Trophoblast cell (in vitro differentiated cells and primary cell): ENCODE measurements around the gene STIM1.

ENCODE experiments used
- DNase-seq, 2 donors: peaks; one replicate each; pipeline ENCODE4 v3.0.0-alpha.2; 2016
- H2AFZ ChIP-seq: 2 replicates; pipeline ENCODE4 v1.6.1; 2013; ENCODE audit warnings: low read length, moderate library complexity, mild to moderate bottlenecking; ENCODE audit not compliant: insufficient read depth, poor library complexity
- H2AK5ac ChIP-seq: 2 replicates; pipeline ENCODE4 v1.6.1; 2013; ENCODE audit warnings: mild to moderate bottlenecking, low read length
- H2BK120ac ChIP-seq: 2 replicates; pipeline ENCODE4 v1.6.1; 2013; ENCODE audit warnings: low read length, mild to moderate bottlenecking, moderate library complexity; ENCODE audit not compliant: insufficient read depth, poor library complexity
- H2BK12ac ChIP-seq: 2 replicates; pipeline ENCODE4 v1.6.1; 2013; ENCODE audit warnings: mild to moderate bottlenecking, low read length, moderate library complexity
- H2BK5ac ChIP-seq: 2 replicates; pipeline ENCODE4 v1.6.1; 2013; ENCODE audit warnings: low read length, low read depth, moderate library complexity, mild to moderate bottlenecking; ENCODE audit not compliant: poor library complexity
- H3K14ac ChIP-seq: 2 replicates; pipeline ENCODE4 v1.6.1; 2013; ENCODE audit warnings: mild to moderate bottlenecking, low read length
- H3K18ac ChIP-seq: 2 replicates; pipeline ENCODE4 v1.6.1; 2013; ENCODE audit warnings: mild to moderate bottlenecking, low read length
- H3K23ac ChIP-seq: 2 replicates; pipeline ENCODE4 v1.6.1; 2013; ENCODE audit warnings: low read length
- H3K27ac ChIP-seq: 2 replicates; pipeline ENCODE4 v1.5.1; 2013; ENCODE audit warnings: low read depth, mild to moderate bottlenecking, inconsistent platforms, low read length, moderate library complexity
- H3K27me3 ChIP-seq: 2 replicates; pipeline ENCODE4 v1.6.1; 2013; ENCODE audit warnings: inconsistent platforms, mild to moderate bottlenecking, low read length, moderate library complexity; ENCODE audit not compliant: insufficient read depth
- H3K36me3 ChIP-seq, 2 experiments: 1 replicate in 1 of 2; 2 replicates in 1 of 2; pipeline ENCODE4 v1.6.1; 2013; ENCODE audit warnings: low read length in 2 of 2, mild to moderate bottlenecking in 2 of 2, moderate library complexity in 1 of 2; ENCODE audit not compliant: insufficient read depth in 2 of 2, control insufficient read depth in 1 of 2
- H3K4ac ChIP-seq: 2 replicates; pipeline ENCODE4 v1.6.1; 2013; ENCODE audit warnings: low read depth, mild to moderate bottlenecking, low read length, moderate library complexity
- H3K4me1 ChIP-seq, 2 experiments: 1 replicate in 1 of 2; 2 replicates in 1 of 2; pipeline ENCODE4 v1.6.1; 2013; ENCODE audit warnings: low read length in 2 of 2, mild to moderate bottlenecking in 2 of 2, moderate library complexity in 1 of 2; ENCODE audit not compliant: insufficient read depth in 2 of 2, control insufficient read depth in 1 of 2
- H3K4me2 ChIP-seq: 2 replicates; pipeline ENCODE4 v1.6.1; 2013; ENCODE audit warnings: inconsistent platforms, mild to moderate bottlenecking, low read length, moderate library complexity
- H3K4me3 ChIP-seq: 2 replicates; pipeline ENCODE4 v1.5.1; 2013; ENCODE audit warnings: mild to moderate bottlenecking, low read depth, low read length, inconsistent platforms
- H3K79me1 ChIP-seq: one replicate; pipeline ENCODE4 v1.6.1; 2013; ENCODE audit warnings: low read length
- H3K79me2 ChIP-seq: 2 replicates; pipeline ENCODE4 v1.6.1; 2013; ENCODE audit warnings: low read length, mild to moderate bottlenecking; ENCODE audit not compliant: control insufficient read depth, insufficient read depth, poor library complexity
- H3K9ac ChIP-seq: 2 replicates; pipeline ENCODE4 v1.6.1; 2013; ENCODE audit warnings: mild to moderate bottlenecking, low read length
- H3K9me3 ChIP-seq: 2 replicates; pipeline ENCODE4 v1.6.1; 2013; ENCODE audit warnings: low read depth, mild to moderate bottlenecking, control low read depth, inconsistent platforms, low read length; ENCODE audit not compliant: insufficient read depth
- H4K12ac ChIP-seq: 2 replicates; pipeline ENCODE4 v1.6.1; 2013; ENCODE audit warnings: low read depth, mild to moderate bottlenecking, low read length, moderate library complexity
- H4K8ac ChIP-seq: 2 replicates; pipeline ENCODE4 v1.6.1; 2013; ENCODE audit warnings: low read depth, mild to moderate bottlenecking, low read length, moderate library complexity
- H4K91ac ChIP-seq: one replicate; pipeline ENCODE4 v1.6.1; 2013; ENCODE audit warnings: low read depth, mild to moderate bottlenecking, low read length, moderate library complexity
- WGBS: extraction: QIAGEN DNeasy Blood & Tissue Kit; methylation state at CpG from one replicate; pipeline ENCODE4 v1.1.7; 2013; ENCODE audit warnings: missing lambda C conversion rate; ENCODE audit not compliant: insufficient read length, insufficient coverage; ENCODE audit errors: extremely low coverage; 5-methylcytosine and 5-hydroxymethylcytosine counted together

Gene STIM1

GRCh38 chr11:3914805-3915204 is 59.3 kb downstream of the STIM1 start:
- Histone ChIP-seq H3K9ac (no peak overlapping the region), H3K36me3 (no peaks in the 10 kb centered on the region), H3K4me2 (no peak overlapping the region), H3K4ac (no peak overlapping the region), H3K27me3 (no peaks in the 10 kb centered on the region), H2AFZ (no peak overlapping the region), H4K91ac (no peak overlapping the region), H3K18ac (no peak overlapping the region), H4K12ac (no peak overlapping the region), H3K23ac (no peak overlapping the region), H2BK12ac (no peak overlapping the region), H3K4me3 (no peak overlapping the region), H2AK5ac (no peak overlapping the region), H3K4me1 (no peaks in the 10 kb centered on the region), H2BK5ac (no peak overlapping the region), H3K79me2 (no peaks in the 10 kb centered on the region), H3K27ac (no peak overlapping the region), H2BK120ac (no peak overlapping the region), H3K9me3 (peaks cover 1% of the 10 kb centered on the region), H3K14ac (no peak overlapping the region), H3K79me1 (no peaks in the 10 kb centered on the region), H4K8ac (no peak overlapping the region)
- WGBS, result no CpG with 5 or more reads among the region's 1 CpG
- DNase-seq, result no peak

- Histone ChIP-seq H3K36me3 (no peaks in the 10 kb centered on the region), H2BK5ac (no peak overlapping the region), H3K27me3 (no peaks in the 10 kb centered on the region), H2AFZ (no peak overlapping the region), H3K9ac (no peak overlapping the region), H2BK12ac (no peak overlapping the region), H4K12ac (no peak overlapping the region), H4K8ac (no peak overlapping the region), H3K9me3 (peaks cover 1% of the 10 kb centered on the region), H3K23ac (no peak overlapping the region), H3K79me2 (no peaks in the 10 kb centered on the region), H3K4me1 (no peaks in the 10 kb centered on the region), H3K4ac (no peak overlapping the region), H3K79me1 (no peaks in the 10 kb centered on the region), H2AK5ac (no peak overlapping the region), H3K4me2 (no peak overlapping the region), H2BK120ac (no peak overlapping the region), H3K14ac (no peak overlapping the region), H3K27ac (no peak overlapping the region), H3K4me3 (no peak overlapping the region), H3K18ac (no peak overlapping the region), H4K91ac (no peak overlapping the region)
- no peak for DNase-seq
- whole genome bisulfite sequencing, result no CpG with 5 or more reads among the region's 3 CpGs
Observed at GRCh38 chr11:3916962-3917361, 61.5 kb downstream of the STIM1 start.

GRCh38 chr11:3920148-3920852 is 64.8 kb downstream of the STIM1 start:
- H3K4me2 ChIP-seq, result no peak overlapping the region
- H2BK5ac ChIP-seq, result no peak overlapping the region
- no peaks in the 10 kb centered on the region for H3K36me3 ChIP-seq
- H3K79me1 ChIP-seq, result no peaks in the 10 kb centered on the region
- H2AFZ ChIP-seq, result no peak overlapping the region
- H3K4me3 ChIP-seq, result no peak overlapping the region
- no peak overlapping the region for H2BK120ac ChIP-seq
- H3K9me3 ChIP-seq, result peaks cover 1% of the 10 kb centered on the region
- no peak overlapping the region for H3K18ac ChIP-seq
- H4K12ac ChIP-seq, result no peak overlapping the region
- no peak overlapping the region for H3K4ac ChIP-seq
- no peaks in the 10 kb centered on the region for H3K27me3 ChIP-seq
- no peaks in the 10 kb centered on the region for H3K4me1 ChIP-seq
- no peak overlapping the region for H3K14ac ChIP-seq
- H3K23ac ChIP-seq, result no peak overlapping the region
- H3K27ac ChIP-seq, result no peak overlapping the region
- no peak for DNase-seq
- no peak overlapping the region for H2BK12ac ChIP-seq
- H4K91ac ChIP-seq, result no peak overlapping the region
- no peak overlapping the region for H4K8ac ChIP-seq
- WGBS, result no CpG with 5 or more reads among the region's 2 CpGs
- H3K79me2 ChIP-seq, result no peaks in the 10 kb centered on the region
- no peak overlapping the region for H2AK5ac ChIP-seq
- H3K9ac ChIP-seq, result no peak overlapping the region

GRCh38 chr11:3922056-3922455 is 66.6 kb downstream of the STIM1 start:
- H2BK12ac ChIP-seq, result no peak overlapping the region
- DNase-seq, result no peak
- no peak overlapping the region for H3K27ac ChIP-seq
- no peaks in the 10 kb centered on the region for H3K27me3 ChIP-seq
- H3K18ac ChIP-seq, result no peak overlapping the region
- H3K23ac ChIP-seq, result no peak overlapping the region
- no peaks in the 10 kb centered on the region for H3K79me1 ChIP-seq
- no peak overlapping the region for H3K4ac ChIP-seq
- no peaks in the 10 kb centered on the region for H3K4me1 ChIP-seq
- H2BK120ac ChIP-seq, result no peak overlapping the region
- H3K9me3 ChIP-seq, result peaks cover under 1% of the 10 kb centered on the region
- no peak overlapping the region for H3K4me3 ChIP-seq
- no peak overlapping the region for H3K4me2 ChIP-seq
- H4K8ac ChIP-seq, result no peak overlapping the region
- H3K14ac ChIP-seq, result no peak overlapping the region
- no peak overlapping the region for H3K9ac ChIP-seq
- no peaks in the 10 kb centered on the region for H3K79me2 ChIP-seq
- no peak overlapping the region for H4K91ac ChIP-seq
- no peak overlapping the region for H2AFZ ChIP-seq
- no CpG with 5 or more reads among the region's 1 CpG for WGBS
- H2AK5ac ChIP-seq, result no peak overlapping the region
- H2BK5ac ChIP-seq, result no peak overlapping the region
- H3K36me3 ChIP-seq, result no peaks in the 10 kb centered on the region
- no peak overlapping the region for H4K12ac ChIP-seq
